Fibroblast of upper back skin (primary cell): ENCODE data around the gene UBASH3B.

Source experiments
- DNase-seq: peaks from one replicate; pipeline ENCODE4 v3.0.0-alpha.2; 2013

Gene UBASH3B

DNA sequence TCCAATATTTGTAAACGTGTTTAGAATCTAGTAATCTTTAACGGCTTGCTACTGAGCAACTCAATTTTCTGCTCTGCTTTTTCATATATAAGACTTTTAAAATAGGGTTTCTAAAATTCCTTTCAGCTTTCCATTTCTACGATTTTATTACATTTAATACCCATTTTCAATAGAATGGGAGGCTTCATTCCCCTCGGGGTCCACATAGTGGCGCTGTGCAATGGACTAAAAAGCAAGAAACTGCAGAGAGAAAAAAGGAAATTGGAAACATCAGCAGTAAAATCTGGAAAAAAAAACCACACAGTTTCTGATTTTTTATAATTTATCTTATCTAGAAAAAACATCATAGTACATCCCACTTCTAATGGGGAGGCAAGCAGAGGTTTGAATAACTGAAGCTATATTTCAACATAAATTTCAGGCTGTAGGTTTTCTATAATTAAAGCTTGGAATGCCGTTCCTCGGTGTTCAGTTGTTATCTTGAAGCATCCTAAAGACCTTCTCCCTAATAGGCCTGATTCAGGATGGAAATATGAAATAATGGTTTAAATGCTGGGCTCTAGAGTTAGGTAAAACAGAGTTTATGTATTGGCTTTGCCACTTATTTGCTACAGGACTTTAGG is 208.3 kb downstream of the UBASH3B start:
- DNase-seq = peak; percentile 46
